AG20443 (cell line): ENCODE data around the gene COL23A1.

Experiments used
- DNase-seq: peaks from one replicate; pipeline ENCODE4 v3.0.0; 2012; ENCODE audit warnings: low spot score, mixed read lengths

COL23A1 gene

GRCh38 chr5:178434851-178435250 lies 155.3 kb downstream of the COL23A1 start:
- no peak for DNase-seq

DNA sequence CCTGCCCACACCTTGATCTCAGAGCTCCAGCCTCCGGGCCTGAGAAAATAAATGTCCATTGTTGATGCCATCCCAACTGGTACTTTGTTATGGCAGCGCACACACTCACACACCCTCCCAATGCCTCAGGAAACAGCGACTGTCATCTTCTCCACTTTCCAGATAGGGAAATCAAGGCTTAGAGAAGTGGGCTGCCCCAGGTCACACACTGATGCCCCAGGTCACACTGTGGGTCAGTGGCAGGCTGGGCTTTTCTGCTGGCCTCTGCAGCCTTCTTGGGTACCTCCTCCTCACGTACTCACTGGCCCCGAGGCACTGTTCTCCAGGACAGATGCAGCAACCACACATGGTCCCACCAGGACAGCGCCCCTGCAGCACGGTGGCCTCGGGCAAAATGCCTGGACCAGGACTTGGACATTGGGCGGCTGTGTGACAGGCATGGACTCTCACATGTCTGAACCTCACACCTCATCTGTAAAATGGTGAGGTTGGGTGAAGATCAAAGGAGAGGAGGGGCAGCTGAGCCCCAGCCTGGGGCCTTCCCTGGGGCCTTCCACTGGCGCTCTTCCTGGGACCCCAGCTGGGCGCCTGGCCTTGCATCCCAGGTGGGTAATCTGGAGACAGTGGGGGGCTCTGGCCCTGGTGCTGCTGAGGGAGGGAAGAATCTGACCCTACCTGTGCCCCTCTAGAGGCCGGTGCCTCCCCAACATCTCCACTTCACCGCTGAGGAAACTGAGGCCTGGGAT lies 156.0 kb downstream of the COL23A1 start:
- DNase-seq = no peak

DNA sequence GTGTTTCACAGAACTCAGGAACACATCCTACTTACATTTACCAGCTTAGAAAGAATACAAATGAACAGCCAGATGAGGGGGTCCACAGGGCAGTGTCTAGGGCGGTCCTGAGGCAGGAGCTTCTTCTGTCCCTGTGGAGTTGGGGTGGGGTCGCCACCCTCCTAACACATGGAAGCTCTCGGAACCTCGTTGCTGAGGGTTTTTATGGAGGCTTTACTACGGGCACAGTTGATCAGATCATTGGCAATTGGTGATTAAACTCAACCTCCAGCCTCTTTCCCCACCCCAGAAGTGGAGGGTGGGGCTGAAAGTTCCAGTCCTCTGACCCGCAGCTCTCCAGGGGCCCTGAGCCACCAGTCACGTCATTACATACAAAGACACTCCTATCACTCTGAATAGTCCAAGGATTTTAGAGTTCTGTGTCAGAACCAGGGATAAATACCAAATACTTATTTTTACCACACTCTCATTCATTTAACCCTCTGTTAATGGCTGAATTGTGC lies 156.9 kb downstream of the COL23A1 start:
- DNase-seq = no peak

DNA sequence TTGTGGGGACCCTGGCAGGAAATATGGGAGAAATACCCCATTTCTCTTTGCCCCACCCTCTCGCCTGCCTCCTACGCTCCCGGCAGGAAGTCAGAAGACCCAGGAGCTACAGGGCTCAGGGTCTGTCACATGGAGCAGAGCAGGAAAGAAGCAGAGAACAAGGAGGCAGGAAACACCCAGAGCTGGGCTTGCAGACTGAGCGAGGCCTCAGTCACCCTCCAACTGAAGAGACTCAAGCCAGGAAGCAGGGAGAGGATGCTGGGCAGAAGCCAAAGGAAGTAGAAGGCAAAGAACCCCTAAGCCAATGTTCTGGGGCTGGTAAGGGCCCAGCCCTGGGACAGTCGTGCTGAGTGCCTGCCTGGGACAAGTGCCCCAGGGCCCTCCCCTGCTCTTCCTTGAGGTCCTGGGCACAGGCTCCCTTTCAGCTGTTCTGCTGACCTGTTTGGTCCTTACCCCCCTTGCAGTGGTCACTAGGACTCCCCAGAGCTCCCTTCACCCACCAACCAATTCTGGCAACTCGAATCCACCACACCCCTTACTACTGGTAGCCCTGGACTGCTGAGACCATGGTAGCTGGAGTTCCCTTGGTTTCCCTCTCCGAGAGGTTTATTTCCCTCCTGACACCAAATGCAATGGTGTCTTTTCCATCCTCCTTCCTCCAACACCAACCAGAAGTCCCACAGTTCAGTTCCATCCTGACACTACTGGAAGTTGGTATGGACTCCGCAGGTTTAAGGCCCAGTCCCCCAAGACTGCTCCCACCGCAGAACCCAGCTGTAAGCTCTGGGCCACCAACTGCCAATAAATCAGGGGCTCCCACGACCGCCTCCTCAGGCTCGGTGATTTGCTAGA lies 157.5 kb downstream of the COL23A1 start:
- DNase-seq = no peak

DNA sequence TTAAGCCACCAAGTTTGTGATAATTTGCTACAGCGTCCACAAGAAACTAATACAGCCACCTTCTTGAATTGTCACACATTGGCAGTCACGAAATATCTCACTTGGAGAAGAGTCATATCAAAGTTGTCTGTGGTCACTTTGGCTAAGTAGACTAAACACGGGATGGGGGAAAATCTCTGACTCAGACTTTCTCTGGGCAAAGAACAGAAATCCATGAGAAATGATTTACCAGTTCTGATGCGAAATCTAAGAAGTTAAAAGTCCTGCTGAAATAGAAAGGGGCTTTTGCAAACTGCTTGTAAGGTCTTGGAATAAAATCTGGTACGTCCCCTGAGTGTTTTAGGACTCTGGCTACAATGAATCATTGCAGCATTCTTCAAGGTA lies 158.4 kb downstream of the COL23A1 start:
- no peak for DNase-seq

DNA sequence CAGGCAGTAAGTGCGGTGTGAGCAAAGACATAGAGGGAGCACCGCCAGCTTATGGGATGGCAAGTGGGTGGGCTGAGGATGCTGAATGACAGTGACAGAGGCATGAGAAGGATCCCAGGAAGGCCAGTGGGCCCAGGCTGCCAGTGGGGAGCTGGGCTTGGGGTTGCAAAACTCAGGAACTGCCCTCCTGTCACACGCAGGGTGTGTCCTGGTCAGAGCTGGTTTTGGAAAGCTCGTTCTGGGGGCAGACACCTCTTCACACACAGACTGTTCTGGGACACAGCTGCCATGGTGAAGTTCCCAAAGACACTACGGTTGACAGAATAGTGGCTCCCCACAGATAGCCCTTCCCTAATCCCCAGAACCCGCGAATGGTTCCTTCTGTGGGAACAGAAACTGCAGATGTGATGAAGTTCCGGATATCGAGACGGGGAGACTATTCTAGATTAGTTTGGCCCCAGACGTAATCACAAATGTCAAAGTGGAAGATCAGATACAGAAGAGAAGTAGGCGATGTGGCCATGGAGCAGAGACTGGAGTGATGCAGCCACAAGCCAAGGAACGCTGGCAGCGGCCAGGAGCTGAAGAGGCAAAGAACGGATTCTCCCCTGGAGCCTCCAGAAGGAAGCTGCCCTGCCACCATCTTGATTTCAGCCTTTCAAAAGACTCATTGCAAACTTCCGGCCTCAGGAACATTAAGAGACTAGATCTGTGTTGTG lies 159.0 kb downstream of the COL23A1 start:
- no peak for DNase-seq

- no peak for DNase-seq
Observed at GRCh38 chr5:178430186-178431062, 159.8 kb downstream of the COL23A1 start.

DNA sequence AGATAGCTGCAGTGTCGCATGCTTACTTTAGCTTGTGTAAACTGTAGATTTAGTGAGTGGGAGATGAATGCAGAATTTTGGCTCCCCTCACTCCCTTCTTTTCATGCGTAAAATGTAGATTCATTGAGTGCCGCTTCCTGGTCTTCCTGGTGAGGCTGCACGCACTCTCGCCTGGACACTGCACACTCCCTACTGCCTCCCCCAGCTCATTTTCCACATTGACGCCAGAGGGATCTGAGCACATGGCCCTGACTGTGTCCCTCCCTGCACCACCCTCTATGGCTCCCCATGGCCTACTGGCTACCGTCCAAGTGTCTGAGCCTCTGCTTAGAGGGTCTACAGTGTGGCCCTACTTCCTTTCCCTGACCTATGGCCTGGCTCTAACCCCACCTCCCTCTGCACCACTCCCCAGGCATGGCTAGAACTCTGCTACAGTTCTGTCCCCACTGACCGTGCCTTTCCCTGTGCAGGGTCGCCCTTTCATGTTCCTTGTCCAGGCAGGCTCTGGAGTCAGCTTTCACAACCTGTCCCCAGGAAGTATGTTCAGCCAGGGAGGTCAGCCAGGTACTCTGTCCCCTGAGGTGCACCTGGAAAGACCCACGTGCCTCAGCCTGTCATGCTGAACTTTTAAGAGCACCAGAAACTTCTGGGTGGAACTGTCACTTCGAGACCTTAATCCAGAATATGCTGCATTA lies 160.6 kb downstream of the COL23A1 start:
- no peak for DNase-seq

DNA sequence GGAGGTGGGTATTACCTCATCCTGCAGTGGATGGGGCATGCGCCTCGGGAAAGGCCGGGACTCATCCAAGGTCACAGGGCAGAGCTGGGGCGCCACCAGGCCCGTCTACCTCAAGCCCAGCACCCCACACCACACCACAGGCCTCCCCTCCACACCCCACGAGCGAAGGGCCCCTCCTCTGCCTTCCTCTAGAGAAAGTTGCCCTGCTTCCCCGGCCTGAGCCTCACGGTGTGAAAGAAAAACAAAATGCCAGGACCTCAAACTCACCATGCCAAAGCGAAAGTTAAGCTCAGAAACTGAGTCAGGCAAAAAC lies 161.1 kb downstream of the COL23A1 start:
- DNase-seq = no peak

GRCh38 chr5:178428341-178429155 lies 161.6 kb downstream of the COL23A1 start:
- DNase-seq = no peak

GRCh38 chr5:178427576-178428197 lies 162.5 kb downstream of the COL23A1 start:
- DNase-seq = no peak

DNA sequence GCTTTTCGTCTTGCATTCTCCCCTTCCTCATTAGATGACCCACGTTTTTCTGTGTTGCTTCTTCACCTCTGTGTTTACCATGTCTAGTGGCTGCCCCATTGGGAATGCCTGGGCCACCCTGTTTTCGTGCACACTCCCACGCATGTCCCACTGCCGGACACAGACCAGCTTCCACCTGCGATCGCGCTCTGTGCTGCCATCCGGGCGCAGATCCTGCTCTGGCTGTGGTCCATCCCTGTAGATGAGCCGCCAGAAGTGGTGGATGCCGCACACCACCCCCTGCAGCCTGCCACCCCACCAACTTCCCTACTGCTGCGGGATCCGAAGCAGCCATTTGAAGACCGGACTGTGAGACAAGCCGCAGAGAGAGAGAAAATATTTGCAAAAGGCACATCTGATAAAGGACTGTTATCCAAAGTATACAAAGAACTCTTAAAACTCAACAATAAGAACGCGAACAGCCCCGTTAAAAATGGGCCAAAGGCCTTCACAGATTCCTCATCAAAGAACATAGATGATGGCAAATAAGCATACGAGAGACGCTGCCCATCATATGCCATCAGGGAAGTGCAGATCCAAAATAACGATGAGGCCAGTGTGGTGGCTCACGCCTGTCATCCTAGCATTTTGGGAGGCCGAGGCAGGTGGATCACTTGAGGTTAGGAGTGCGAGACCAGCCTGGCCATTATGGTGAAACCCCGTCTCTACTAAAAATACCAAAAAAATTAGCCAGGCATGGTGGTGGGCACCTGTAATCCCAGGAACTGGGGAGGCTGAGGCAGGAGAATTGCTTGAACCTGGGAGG lies 163.7 kb downstream of the COL23A1 start:
- DNase-seq = no peak

DNA sequence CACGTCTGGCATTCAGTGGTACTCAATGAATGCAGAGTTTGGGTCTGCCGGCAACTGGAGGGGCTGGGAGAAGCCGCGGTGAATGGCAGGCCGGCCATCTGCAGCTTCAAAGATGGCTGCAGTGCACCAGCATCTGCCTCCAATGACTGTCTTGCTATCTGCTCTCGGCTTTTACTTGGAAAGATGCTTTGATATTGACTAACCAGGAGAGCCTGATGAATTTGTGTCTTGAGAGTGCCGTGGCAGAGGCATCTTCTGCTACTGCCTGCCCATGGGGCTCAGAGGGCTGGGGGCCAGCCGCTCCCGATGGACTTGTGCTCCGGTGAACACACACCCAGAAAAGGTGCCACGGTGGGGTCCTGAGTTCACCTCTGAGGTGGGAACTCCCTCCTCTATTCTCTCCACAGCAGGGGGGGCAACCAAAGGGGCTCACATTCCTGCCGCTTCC lies 164.5 kb downstream of the COL23A1 start:
- DNase-seq = no peak

DNA sequence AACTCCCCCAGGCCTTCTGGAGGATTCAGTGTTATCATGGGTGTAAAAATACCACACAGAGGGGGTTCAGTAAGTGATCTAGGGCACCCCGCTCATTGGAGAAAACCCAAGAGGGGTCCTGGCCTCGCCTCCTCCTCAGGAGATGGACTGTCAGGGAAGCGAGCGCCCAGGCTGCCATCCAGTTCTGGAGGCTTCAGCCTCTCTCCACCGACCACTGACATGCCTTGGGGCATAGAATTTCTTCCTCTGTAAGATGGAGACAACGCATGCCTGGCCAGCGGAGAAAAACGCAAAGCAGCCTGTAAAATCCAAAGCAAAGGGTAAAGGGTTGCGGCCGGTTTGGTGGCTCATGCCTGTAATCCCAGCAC lies 165.4 kb downstream of the COL23A1 start:
- no peak for DNase-seq

- no peak for DNase-seq
Observed at GRCh38 chr5:178423901-178424809, 166.0 kb downstream of the COL23A1 start.

DNA sequence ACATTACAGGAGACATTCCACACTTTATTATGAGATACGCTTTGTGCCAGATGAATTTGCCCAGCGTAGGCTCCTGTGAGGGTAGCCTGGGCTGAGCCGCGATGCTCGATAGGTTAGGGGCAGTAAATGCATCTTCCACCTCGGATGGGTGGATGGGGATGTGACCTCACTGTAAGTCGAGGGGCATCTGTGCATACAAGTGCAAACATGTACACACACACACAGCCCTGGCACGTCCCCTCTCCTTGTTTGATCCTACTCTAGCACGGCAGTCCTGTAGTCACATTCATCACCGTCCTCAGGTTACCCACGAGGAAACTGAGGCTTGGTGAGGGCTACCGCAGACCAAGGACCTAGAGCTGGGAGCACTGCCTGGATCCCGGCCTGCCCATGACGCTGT lies 166.8 kb downstream of the COL23A1 start:
- no peak for DNase-seq

GRCh38 chr5:178422400-178422775 lies 167.8 kb downstream of the COL23A1 start:
- no peak for DNase-seq
